ENCODE data around the gene CYP27B1. TPM values are rescaled to one million over a fixed set of nuclear protein-coding genes. Genes with fewer than 3 reads are reported as not detected.

The CYP27B1 gene
- total and polyA plus RNA-seq, 4 experiments from 2014 or later: 0.55 to 1.4 (median 0.78) TPM

DNA sequence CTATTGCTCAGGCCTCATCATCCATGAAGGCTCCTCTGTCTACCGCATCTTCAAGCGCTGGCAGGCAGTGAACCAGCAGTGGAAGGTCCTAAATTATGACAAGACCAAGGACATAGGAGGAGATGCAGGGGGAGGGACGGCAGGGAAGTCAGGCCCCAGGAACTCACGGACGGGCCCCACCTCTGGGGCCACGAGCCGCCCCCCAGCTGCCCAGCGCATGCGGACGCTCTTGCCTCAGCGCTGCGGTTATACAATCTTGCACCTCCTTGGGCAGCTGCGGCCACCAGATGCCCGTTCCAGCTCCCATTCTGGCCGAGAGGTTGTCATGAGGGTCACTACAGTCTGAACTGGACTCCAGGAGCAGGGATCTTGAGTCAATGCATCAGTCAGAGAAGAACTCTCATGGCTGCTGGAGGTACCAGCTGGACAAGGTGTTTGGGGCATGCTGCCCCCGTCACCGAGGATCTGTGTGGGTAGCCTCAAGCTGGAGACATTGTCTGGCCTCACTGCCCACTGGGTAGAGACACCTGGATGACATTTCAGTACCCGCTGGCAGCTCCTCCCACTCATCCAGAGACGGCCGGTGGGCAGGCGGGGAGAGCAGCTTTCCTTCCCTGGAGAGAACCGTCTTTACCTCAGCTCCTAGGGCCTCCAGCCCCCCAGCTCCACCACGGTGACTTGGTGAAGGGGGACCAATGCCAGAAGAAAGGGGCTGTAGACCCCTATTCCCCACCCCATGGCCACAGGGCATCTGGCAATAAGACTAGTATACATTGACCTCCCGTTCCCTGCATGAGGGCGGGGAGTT lies 8.1 kb downstream of the CYP27B1 start:
- POLR2A ChIA-PET (ENCODE audit: partially characterized antibody): interaction anchor here (0.8 to 1.9 kb wide), 6 partner anchors 9 to 52 kb away, joined by 3 to 6 read pairs (median 3); partner anchors contain the start of gene TSFM
- Histone ChIP-seq H3K36me3 (ENCODE audit: insufficient read depth, low read length) (peaks cover 17% of the 10 kb centered on the region), H3K27me3 (ENCODE audit: insufficient read depth, low read length) (no peaks in the 10 kb centered on the region), H3K9me3 (ENCODE audit: control insufficient read depth in 1 of 2, low read length in 2 of 2) (no peaks in the 10 kb centered on the region), H3K27ac (ENCODE audit: low read depth, low read length) (no peak overlapping the region), H3K4me3 (ENCODE audit: low read length in 2 of 2) (no peak overlapping the region), H3K4me1 (ENCODE audit: insufficient read depth, low read length) (peaks cover 38% of the 10 kb centered on the region)
- Mint-ChIP-seq H3K27me3 (peaks cover 0 to 2% of the 10 kb centered on the region in 2 donors), H3K4me3 (peak overlapping the region in 1 of 8 donors; percentile 64), H3K9me3 (no peaks in the 10 kb centered on the region), H3K36me3 (peaks cover 21 to 28% of the 10 kb centered on the region in 2 donors), H3K27ac (peak overlapping the region in 5 of 7 donors; percentile 32 to 82 (median 79)), H3K4me1 (peaks cover 29 to 54% (median 37%) of the 10 kb centered on the region in 4 donors)
- intact Hi-C loops (cut with micrococcal nuclease): loop anchor here (1.0 kb wide), 1 partner anchor 24 kb away; the partner anchor contains the start of gene TSFM
- CTCF ChIA-PET (ENCODE audit: partially characterized antibody): interaction anchor here (0.9 to 4.3 kb wide), 15 partner anchors 10 to 174 kb away, joined by 3 to 58 read pairs (median 6); partner anchors contain the start of genes CYP27B1 and TSFM
- no peak for DNase-seq

DNA sequence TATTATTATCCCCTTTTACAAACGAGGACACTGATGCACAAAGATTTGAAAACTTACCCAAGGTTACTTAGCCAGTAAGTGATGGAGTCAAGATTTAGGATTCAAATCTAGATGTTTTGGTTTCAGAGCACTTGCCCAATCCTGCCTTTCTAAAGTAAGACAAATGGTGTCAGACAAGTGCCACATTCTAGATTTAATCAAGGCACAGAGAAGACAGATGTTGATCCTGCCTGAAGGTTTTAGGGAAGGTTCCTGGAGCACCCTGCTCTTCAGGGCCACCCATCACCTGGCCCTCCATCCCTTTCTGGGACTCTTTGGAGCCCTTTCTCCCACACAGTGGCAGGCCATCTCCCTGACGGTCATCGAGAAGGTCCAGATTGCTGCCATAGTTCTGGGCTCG lies 9.1 kb downstream of the CYP27B1 start:
- peak overlapping the region in 1 of 8 donors; percentile 59 for H3K4me3 Mint-ChIP-seq
- Histone ChIP-seq H3K27ac (ENCODE audit: low read depth, low read length) (no peak overlapping the region), H3K4me3 (ENCODE audit: low read length in 2 of 2) (no peak overlapping the region), H3K9me3 (ENCODE audit: control insufficient read depth in 1 of 2, low read length in 2 of 2) (no peaks in the 10 kb centered on the region), H3K4me1 (ENCODE audit: insufficient read depth, low read length) (peaks cover 48% of the 10 kb centered on the region), H3K27me3 (ENCODE audit: insufficient read depth, low read length) (no peaks in the 10 kb centered on the region), H3K36me3 (ENCODE audit: insufficient read depth, low read length) (peaks cover 17% of the 10 kb centered on the region)
- peak overlapping the region in 2 of 7 donors; percentile 19 to 91 for H3K27ac Mint-ChIP-seq
- peaks cover 21 to 28% of the 10 kb centered on the region in 2 donors for H3K36me3 Mint-ChIP-seq
- no peak for DNase-seq
- no peaks in the 10 kb centered on the region for H3K27me3 Mint-ChIP-seq
- peaks cover 38 to 60% (median 47%) of the 10 kb centered on the region in 4 donors for H3K4me1 Mint-ChIP-seq
- ChIA-PET POLR2A (ENCODE audit: partially characterized antibody) (interaction anchor here (1.8 to 3.9 kb wide), 2 partner anchors 16 to 147 kb away, joined by 8 to 34 read pairs; no protein-coding TSS in a partner anchor), CTCF (ENCODE audit: partially characterized antibody) (interaction anchor here (1.4 to 3.0 kb wide), 5 partner anchors 9 to 146 kb away, joined by 3 to 64 read pairs (median 36); partner anchors contain the start of genes CTDSP2, CYP27B1, TSFM and TSPAN31)
- intact Hi-C loops (cut with micrococcal nuclease): no loop called here
- no peaks in the 10 kb centered on the region for H3K9me3 Mint-ChIP-seq

DNA sequence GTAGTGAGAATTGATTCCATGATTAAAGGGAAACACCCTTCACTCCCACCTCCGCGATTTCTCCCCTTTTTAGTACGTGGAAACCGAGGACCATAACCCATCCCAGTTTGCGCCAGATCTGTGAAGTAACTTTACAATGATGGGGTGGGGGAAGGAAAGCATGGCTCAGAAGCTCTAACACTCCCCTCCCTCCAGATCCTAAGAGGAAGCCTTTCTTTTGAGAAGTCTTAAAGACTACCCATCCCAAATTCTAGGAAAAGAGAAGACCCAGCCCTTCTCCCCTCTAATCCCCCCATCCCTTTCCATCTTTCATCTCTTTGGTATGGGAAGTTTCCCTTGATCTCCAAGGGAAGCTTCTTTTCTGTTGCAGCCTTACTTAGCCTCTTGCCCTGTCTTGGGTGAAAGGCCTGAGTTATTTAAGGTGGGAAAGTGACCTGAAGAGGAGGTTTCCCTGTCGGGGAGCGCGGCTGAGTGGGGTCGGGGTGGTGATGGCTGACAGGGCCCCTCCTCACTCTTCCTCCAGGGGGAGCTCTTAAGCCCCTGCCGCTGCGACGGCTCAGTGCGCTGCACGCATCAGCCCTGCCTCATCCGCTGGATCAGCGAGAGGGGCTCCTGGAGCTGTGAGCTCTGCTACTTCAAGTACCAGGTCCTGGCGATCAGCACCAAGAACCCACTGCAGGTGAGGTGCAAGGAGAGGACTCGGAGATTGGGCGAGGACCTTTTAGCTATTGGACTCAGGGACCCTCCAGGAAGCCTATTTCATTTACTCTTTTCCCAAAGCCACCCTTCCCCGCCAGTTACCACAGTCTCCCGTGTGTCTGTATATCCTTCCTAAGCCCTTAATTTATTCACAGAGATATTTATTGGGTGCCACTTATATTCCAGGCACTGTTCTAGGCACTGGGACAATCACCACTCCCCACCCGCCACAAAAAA lies 10.2 kb downstream of the CYP27B1 start:
- H3K27me3 Mint-ChIP-seq: no peaks in the 10 kb centered on the region
- H3K27ac Mint-ChIP-seq: peak overlapping the region; percentile 85 to 95 (median 92)
- Histone ChIP-seq H3K27me3 (ENCODE audit: insufficient read depth, low read length) (no peaks in the 10 kb centered on the region), H3K4me3 (ENCODE audit: low read length in 2 of 2) (peak overlapping the region; percentile 50 to 53), H3K9me3 (ENCODE audit: control insufficient read depth in 1 of 2, low read length in 2 of 2) (no peaks in the 10 kb centered on the region), H3K36me3 (ENCODE audit: insufficient read depth, low read length) (peaks cover 17% of the 10 kb centered on the region), H3K27ac (ENCODE audit: low read depth, low read length) (peak overlapping the region; percentile 54), H3K4me1 (ENCODE audit: insufficient read depth, low read length) (peaks cover 55% of the 10 kb centered on the region)
- peak; percentile 65 to 73 (median 70) for DNase-seq
- intact Hi-C loops (cut with micrococcal nuclease): loop anchor here (1.0 kb wide), 2 partner anchors 9 to 149 kb away; no protein-coding TSS in a partner anchor
- H3K9me3 Mint-ChIP-seq: no peaks in the 10 kb centered on the region
- H3K4me3 Mint-ChIP-seq: peak overlapping the region; percentile 79 to 93 (median 87)
- ChIA-PET CTCF (ENCODE audit: partially characterized antibody) (interaction anchor here (0.6 to 3.0 kb wide), 32 partner anchors 8 to 298 kb away, joined by 3 to 64 read pairs (median 6); partner anchors contain the start of genes CTDSP2, CYP27B1, EEF1AKMT3 and METTL1), POLR2A (ENCODE audit: partially characterized antibody) (interaction anchor here (0.8 to 3.9 kb wide), 21 partner anchors 9 to 184 kb away, joined by 3 to 36 read pairs (median 4); partner anchors contain the start of genes ATP23, CTDSP2, CYP27B1 and EEF1AKMT3)
- H3K4me1 Mint-ChIP-seq: peaks cover 45 to 71% (median 56%) of the 10 kb centered on the region in 4 donors
- peaks cover 21 to 35% of the 10 kb centered on the region in 2 donors for H3K36me3 Mint-ChIP-seq

DNA sequence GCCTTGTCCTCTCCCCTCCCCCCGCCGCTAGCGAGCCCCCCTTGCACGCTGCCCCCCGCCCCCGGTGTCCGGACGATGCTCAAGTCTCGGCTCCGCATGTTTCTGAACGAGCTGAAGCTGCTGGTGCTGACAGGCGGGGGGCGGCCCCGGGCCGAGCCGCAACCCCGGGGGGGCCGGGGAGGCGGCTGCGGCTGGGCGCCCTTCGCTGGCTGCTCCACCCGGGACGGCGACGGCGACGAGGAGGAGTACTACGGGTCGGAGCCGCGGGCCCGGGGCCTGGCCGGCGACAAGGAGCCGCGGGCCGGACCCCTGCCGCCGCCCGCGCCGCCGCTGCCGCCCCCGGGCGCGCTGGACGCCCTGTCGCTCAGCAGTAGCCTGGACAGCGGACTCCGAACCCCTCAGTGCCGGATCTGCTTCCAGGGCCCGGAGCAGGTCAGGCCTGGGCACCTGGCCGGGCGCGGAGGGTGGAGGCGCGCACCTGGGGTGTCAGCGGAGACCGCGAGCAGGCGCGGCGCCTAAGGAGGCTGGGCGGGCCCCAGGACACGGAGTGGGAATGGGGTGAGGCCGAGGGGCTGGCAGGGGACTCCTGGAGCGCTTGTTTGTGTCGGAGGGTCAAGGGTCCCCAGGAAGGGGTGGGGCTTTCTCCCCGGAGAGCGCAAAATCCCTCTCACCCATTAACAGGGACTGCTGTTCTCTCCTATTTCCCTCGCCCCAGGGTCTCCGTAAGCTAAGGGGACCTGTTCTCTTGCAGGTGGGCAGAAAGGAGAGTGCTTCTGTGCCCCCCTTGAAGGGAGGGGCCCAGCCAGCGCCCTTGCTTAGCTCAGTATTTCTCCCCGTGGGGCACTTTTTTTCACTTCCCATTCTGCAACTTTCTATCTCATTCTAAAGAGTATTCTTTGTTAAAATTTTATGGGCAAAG lies 11.2 kb downstream of the CYP27B1 start:
- DNase-seq: peak; percentile 44 to 68 (median 50)
- POLR2A ChIA-PET (ENCODE audit: partially characterized antibody): interaction anchor here (0.8 to 3.9 kb wide), 18 partner anchors 10 to 185 kb away, joined by 3 to 36 read pairs (median 5); partner anchors contain the start of genes ATP23, CTDSP2, CYP27B1 and EEF1AKMT3
- CTCF ChIA-PET (ENCODE audit: partially characterized antibody): interaction anchor here (0.6 to 3.0 kb wide), 27 partner anchors 8 to 182 kb away, joined by 3 to 64 read pairs (median 6); partner anchors contain the start of genes CYP27B1, EEF1AKMT3, METTL1 and OS9
- H3K4me1 Mint-ChIP-seq: peaks cover 55 to 74% (median 64%) of the 10 kb centered on the region in 4 donors
- H3K4me3 Mint-ChIP-seq: peak overlapping the region; percentile 79 to 93 (median 87)
- H3K9me3 Mint-ChIP-seq: no peaks in the 10 kb centered on the region
- peak overlapping the region; percentile 85 to 95 (median 92) for H3K27ac Mint-ChIP-seq
- Histone ChIP-seq H3K9me3 (ENCODE audit: control insufficient read depth in 1 of 2, low read length in 2 of 2) (no peaks in the 10 kb centered on the region), H3K36me3 (ENCODE audit: insufficient read depth, low read length) (peaks cover 17% of the 10 kb centered on the region), H3K27ac (ENCODE audit: low read depth, low read length) (peak overlapping the region; percentile 54), H3K27me3 (ENCODE audit: insufficient read depth, low read length) (no peaks in the 10 kb centered on the region), H3K4me1 (ENCODE audit: insufficient read depth, low read length) (peaks cover 65% of the 10 kb centered on the region), H3K4me3 (ENCODE audit: low read length in 2 of 2) (peak overlapping the region; percentile 50 to 53)
- intact Hi-C loops (cut with micrococcal nuclease): loop anchor here (1.0 to 2.0 kb wide), 3 partner anchors 10 to 150 kb away; no protein-coding TSS in a partner anchor
- peaks cover 16 to 40% of the 10 kb centered on the region in 2 donors for H3K36me3 Mint-ChIP-seq
- H3K27me3 Mint-ChIP-seq: no peaks in the 10 kb centered on the region

DNA sequence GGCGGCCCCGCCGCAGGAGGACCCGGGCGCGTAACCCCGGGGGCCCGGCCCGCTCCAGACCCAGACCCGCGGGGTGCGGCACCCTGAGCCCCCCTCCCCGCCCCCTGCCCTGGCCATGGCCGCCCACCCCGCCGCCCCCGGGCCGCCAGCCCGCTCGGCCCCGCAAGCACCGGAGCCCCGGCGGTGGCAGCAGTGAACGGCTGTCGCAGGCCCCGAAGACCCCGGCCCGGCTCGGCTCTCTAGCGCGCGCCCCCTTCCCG lies 11.8 kb downstream of the CYP27B1 start:
- Histone ChIP-seq H3K27ac (ENCODE audit: low read depth, low read length) (no peak overlapping the region), H3K27me3 (ENCODE audit: insufficient read depth, low read length) (no peaks in the 10 kb centered on the region), H3K4me1 (ENCODE audit: insufficient read depth, low read length) (peaks cover 66% of the 10 kb centered on the region), H3K4me3 (ENCODE audit: low read length in 2 of 2) (no peak overlapping the region), H3K36me3 (ENCODE audit: insufficient read depth, low read length) (peaks cover 17% of the 10 kb centered on the region), H3K9me3 (ENCODE audit: control insufficient read depth in 1 of 2, low read length in 2 of 2) (no peaks in the 10 kb centered on the region)
- ChIA-PET POLR2A (ENCODE audit: partially characterized antibody) (interaction anchor here (1.0 to 3.9 kb wide), 7 partner anchors 14 to 284 kb away, joined by 3 to 36 read pairs (median 19); partner anchors contain the start of genes ATP23, CTDSP2, EEF1AKMT3 and METTL1), CTCF (ENCODE audit: partially characterized antibody) (interaction anchor here (3.0 kb wide), 1 partner anchor 12 kb away, joined by 51 read pairs; the partner anchor contains the start of gene TSPAN31)
- Mint-ChIP-seq H3K4me1 (peaks cover 57 to 76% (median 67%) of the 10 kb centered on the region in 4 donors), H3K27ac (no peak overlapping the region), H3K27me3 (no peaks in the 10 kb centered on the region), H3K4me3 (peak overlapping the region in 3 of 8 donors; percentile 36 to 58 (median 52)), H3K36me3 (peaks cover 21 to 44% of the 10 kb centered on the region in 2 donors), H3K9me3 (no peaks in the 10 kb centered on the region)
- DNase-seq: no peak
- intact Hi-C loops (cut with micrococcal nuclease): loop anchor here (2.0 kb wide), 1 partner anchor 14 kb away; no protein-coding TSS in a partner anchor

All from CD4-positive, alpha-beta memory T cell (primary cell).